ENCODE measurements around the gene INSM1. TPM values are rescaled to one million over a fixed set of nuclear protein-coding genes. Genes with fewer than 3 reads are reported as not detected.

INSM1 gene
- total RNA-seq, 1 experiment from 2014 or later: not detected

DNA sequence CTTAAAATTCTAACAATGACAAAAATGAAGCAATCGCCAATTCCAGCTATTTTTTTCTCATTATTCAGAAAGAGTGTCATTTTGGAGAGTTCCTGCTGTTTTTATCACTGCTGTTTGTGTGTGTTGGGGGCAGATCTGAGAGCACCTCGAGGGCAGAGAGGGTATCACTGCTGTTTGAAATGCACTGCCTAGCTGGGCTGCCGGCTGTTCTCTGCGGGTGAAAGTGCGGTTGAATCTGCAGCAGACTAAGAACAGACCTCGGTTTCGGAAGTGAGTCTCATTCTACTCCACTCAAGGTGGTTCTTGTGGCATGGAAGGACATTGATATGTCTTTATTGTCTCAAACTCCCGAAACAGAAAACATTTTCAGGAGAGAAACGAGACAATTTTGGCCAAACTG lies 18.3 kb downstream of the INSM1 start:
- in situ Hi-C loops (cut with HindIII; ENCODE audit: low sequenced_read_pairs): no loop called here
- no peak for DNase-seq (ENCODE audit: low spot score)

DNA sequence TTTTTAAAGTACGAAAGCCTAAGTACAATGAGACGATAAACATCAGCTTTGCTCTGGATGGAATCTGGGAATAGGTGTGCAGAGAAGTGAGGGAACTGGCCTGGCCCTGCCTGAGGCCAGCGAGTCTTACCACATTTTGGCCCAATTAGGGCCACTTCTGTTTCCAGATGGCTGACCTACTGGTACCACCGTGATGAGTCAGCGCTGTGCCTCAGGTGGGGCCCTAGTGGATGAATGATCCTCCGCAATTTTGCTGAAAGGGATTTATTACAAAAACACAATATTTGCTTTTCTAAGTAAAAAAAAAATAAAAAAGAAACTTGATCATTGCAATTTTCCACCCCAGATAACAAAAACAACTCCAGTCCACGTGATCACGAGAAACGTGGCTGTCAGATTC lies 22.5 kb downstream of the INSM1 start:
- in situ Hi-C loops (cut with HindIII; ENCODE audit: low sequenced_read_pairs): no loop called here
- no peak for DNase-seq (ENCODE audit: low spot score)

DNA sequence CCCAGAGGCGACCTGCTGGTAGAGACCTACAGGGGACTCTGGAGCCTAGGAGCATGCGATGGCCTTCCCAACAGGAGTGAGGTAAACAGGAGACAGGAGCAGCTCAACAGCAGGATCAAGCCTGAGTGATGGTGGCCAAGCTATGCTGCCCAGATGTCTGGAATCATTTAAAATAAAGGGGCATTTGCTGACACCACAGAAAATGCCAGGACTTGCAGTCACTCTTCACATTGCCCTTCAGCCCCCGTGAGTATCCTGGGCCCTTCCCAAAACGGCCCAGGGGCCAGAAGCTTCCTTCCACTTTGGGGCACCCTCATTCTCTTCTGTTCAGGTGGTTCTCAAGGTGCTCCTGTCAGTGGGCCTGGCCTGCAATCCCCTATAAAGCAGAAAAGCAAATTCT lies 23.2 kb downstream of the INSM1 start:
- in situ Hi-C loops (cut with HindIII; ENCODE audit: low sequenced_read_pairs): no loop called here
- DNase-seq (ENCODE audit: low spot score): no peak

DNA sequence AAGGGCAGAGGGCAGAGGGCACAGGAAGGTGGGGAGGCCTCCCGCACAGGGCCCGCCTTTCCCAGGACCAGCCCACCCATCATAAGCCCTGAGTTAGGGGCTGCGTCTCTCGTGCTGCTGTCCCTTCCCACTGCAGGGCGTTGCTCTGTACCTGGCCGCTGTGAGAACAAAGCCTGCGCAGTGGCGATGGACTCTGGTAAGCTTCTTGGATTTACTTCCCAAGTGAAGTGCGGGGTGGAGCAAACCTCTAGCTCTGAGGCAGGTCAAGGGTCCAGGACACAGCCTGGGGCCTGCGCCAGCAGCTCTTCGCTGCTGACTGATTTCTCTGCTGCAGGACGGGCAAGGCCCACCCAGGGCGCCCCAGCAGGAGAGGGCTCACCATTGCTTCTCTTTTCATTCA lies 23.9 kb downstream of the INSM1 start:
- in situ Hi-C loops (cut with HindIII; ENCODE audit: low sequenced_read_pairs): no loop called here
- DNase-seq (ENCODE audit: low spot score): no peak

DNA sequence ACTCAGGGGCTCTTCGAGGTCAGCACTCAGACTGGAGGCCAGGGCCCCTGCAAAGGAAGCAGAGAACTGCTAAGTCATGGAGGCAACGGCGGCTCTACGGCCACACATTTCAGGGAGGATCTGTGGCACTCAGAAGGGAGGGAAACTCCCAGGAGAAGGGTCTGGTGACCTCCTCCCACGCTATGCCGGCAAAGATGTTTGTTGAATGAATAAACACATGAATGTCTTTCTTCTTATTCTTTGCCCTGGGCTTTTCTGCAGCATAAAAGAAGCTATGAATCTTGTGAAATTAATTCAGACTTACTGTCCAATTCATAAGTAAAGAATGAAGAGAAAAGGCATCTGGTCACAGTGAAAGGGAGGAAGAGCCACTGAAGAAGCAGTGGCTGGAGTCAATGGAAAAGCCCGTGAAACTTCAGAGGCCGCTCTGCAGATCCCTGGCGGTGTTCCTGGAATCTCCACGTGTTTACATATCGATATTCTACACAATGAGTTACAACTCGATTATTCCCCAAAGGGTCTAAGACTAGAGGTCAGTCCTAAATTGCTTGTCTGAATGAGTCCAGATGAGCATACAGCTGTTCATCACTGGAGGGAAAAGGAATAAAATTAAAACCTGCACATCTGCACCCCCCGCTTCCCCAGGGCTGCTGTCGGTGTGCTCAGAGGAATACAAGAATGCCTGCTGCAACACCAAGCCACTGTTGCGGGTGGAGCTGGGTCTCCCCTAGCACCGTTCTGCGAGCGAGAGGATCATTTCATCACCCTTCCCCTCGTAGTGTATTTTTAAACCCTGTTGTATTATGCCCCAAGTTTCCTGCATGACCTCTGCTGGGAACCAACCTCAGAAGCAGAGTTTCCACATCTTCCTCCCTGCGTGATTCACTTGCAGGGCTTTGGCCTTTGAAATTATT lies 25.6 kb downstream of the INSM1 start:
- in situ Hi-C loops (cut with HindIII; ENCODE audit: low sequenced_read_pairs): no loop called here
- DNase-seq (ENCODE audit: low spot score): no peak

DNA sequence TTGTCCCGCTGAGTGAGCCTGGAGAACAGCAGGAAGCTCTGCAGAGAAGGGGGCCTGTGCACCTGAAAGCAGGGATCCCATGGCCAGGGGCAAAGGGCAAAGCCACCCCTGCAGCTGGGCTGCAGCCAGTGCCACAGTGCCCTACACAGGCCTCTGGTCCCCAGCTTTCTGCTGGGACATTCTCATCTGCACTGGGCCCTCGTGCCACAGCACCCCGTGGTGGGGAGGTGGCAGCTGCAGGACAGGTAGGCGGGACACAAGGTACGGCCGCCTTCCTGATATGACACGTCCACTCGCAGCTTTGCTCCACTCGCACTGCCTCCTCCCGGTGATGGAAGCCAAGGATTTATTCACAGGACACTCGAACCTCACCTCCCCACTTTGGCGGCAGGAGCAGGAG lies 27.2 kb downstream of the INSM1 start:
- DNase-seq (ENCODE audit: low spot score): no peak
- in situ Hi-C loops (cut with HindIII; ENCODE audit: low sequenced_read_pairs): no loop called here

DNA sequence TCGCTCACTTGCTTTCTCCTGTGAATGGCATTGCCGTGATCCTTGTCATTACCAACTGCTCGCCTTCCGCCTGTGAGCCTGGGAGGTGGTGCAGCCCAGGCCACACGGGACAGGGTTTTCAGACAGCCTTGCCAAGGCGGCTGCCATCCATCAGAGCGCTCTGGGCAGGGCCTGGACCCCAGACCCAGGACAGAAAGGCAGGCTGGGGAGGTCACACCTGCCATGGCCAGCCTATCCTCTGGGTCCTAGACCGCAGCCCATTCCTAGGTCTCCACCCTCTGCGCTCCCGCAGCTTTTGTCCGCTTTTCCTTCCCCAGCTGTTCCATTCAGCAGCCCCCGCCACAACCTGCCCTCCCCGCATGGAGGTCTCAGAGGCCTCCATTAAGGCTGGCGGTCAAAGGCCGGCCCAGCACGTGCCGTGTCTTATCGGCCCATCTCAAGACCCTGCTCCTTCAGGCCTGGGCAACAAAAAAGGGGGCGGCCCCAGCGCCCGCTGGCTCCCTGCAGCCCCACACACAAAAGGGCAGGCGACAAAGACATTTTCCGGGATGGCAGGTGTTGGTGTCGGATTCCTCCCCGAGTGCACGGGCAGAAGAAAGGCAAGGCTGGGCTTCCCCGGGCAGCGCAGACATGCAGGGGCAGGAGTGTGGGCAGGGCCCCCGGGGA lies 28.1 kb downstream of the INSM1 start:
- in situ Hi-C loops (cut with HindIII; ENCODE audit: low sequenced_read_pairs): no loop called here
- DNase-seq (ENCODE audit: low spot score): no peak

DNA sequence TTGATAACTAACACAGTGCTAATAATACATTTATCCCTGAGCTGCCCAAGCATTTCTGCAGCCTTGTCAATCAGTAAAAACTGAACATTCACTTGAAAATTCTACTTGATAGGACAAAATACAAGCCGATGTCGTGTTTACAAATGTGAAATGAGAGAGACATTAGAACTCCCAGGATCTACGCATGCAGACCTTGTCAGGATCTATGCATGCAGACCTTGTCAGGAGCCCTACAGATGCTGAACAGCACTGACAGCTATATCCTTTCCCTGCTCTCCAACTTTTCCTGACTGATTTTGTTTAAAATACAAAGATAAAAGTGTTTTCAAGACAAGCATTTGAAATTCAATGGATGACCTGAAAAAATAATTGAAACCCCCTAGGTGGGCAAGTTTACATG lies 28.9 kb downstream of the INSM1 start:
- in situ Hi-C loops (cut with HindIII; ENCODE audit: low sequenced_read_pairs): no loop called here
- no peak for DNase-seq (ENCODE audit: low spot score)

DNA sequence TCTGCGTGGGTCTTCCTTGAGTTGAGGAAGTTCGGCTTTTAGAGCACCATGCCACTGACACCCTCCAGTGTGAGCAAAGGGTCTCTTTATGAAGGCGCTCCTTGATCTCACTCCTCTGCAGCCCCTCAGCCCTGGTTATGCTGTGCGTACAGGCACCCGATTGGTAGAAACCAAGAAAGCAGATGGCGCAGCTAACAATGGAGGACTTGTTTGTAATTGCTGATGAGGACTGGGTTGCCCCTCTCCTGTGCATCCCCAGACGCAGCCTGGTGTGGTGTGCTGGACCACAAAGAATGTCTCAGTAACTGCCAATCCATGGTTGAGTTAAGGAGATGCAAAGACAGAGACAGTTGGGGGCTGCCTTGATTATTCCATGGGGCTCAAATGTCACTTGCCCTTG lies 30.2 kb downstream of the INSM1 start:
- in situ Hi-C loops (cut with HindIII; ENCODE audit: low sequenced_read_pairs): no loop called here
- DNase-seq (ENCODE audit: low spot score): no peak

DNA sequence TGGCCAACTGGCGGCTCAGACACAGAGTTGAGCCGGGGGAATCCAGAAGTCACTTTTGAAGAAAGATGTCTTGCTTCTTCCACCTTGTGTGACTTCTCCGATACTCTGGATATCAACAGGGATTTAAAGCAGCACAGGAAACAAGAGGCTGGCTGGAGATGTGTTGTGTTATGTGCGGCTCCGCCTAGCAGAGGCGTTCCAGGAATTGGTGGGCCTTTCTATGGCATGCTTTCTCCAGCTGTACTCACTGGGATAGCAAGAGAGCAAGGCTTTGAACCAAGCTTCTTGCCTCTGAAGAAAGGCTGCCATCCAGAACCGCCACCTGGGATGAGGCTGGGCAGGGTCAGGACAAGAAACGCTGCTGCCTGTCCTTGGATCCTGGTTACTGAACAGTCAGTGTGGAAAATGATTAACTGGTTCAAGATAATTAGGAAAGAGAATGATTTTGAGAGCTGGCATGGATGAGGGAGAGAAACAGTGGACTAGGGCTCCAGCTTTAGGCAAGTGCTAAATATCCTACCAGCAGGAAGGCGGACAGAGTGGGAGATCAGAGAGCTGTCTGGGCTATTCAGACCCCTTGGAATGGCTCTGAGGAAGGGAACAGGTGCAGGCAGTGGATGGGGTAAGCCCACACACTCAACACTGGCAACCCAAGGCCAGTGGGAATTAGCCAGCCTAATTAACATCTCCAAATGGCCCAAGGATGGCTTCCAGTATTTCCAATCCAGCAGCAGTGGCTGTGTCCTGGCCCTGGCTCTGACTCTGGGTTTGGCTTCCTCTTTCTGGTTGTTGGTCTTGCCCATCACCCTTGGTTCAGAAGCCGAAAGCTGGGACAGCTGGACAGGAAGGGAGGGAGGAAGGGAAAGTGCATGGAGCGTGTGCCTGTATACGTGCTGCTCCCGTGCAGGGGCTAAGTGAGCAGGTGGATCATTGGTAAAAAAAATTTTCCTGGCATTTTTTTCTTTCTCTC lies 31.9 kb downstream of the INSM1 start:
- no peak for DNase-seq (ENCODE audit: low spot score)
- in situ Hi-C loops (cut with HindIII; ENCODE audit: low sequenced_read_pairs): no loop called here

DNA sequence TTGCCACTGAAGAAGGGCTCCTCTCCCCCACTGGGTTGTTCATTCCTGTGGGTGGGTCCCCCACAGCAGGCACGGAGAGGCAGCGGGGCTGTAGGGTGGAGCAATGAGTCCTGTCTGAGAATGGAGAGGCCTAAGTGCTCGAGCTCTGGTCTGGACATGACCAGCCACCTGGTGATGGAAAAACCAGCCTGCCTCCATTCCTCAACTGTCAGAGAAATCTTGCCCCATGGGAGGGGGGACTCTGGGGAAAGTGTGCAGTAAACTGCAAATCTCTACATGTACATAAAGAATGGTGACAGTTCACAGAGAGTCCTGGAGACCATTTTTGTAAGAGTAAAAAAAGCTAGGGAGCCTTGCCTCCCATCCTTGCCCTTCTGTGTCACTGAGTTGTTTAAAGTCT lies 34.1 kb downstream of the INSM1 start:
- DNase-seq (ENCODE audit: low spot score): no peak
- in situ Hi-C loops (cut with HindIII; ENCODE audit: low sequenced_read_pairs): no loop called here

DNA sequence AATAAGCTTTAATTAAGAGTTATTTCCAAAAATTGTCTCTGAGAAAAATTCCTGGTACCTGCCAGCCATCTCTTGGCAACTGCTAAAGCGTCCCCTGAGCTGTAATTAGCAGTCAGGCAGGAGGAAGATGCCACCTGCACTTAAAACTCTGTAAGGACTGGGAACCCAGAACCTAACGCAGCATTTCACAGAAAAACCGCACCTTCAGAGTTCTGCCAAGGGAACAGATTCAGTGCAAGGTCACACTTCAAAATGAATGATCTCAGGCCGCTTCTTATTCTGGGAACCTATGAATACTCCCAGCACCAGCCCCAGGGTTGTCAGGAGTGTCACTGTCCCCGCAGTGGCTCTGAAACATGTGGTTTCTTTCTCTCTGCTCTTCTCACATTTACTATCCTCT lies 36.7 kb downstream of the INSM1 start:
- in situ Hi-C loops (cut with HindIII; ENCODE audit: low sequenced_read_pairs): no loop called here

DNA sequence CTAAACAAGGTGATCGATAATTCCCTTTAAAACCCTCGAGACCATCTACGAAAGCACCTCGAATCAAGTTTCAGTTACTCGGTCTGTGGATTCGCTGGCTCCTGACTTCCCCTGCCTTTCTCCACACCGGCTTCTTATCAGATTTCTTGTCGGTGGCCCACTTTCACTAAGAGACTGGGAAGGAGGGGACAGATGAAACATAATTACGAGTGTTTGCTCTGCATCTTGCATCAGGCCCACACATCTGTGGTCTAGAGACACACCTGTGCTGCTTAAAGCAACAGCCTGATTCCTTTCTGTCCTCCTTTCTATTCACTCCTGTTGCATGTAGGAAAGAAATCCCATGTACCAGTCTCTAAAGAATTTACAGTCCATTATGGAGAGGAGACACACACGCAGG lies 37.7 kb downstream of the INSM1 start:
- in situ Hi-C loops (cut with HindIII; ENCODE audit: low sequenced_read_pairs): no loop called here
- no peak for DNase-seq (ENCODE audit: low spot score)

More for the DNA sequence above, 36.7 kb downstream of the INSM1 start:
- DNase-seq (ENCODE audit: low spot score): peak; percentile 64

DNA sequence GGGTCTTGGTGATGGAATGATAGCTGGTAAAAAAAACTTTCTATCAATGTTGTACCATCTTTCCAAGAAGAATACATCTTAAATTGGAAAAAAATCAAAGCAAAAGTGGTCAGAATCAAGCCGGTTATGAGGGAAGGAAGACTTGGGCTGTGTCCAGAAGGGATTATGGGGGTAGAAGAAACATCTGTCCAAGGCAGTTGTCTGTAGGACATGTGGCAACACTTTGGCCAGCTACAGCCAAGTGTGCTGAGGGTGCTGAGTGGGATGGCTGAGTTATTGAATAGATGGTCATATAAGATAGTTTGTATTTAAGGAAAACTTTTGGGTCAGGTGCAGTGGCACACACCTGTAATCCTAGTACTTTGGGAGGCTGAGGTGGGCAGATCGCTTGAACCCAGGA lies 38.4 kb downstream of the INSM1 start:
- in situ Hi-C loops (cut with HindIII; ENCODE audit: low sequenced_read_pairs): no loop called here
- DNase-seq (ENCODE audit: low spot score): no peak

DNA sequence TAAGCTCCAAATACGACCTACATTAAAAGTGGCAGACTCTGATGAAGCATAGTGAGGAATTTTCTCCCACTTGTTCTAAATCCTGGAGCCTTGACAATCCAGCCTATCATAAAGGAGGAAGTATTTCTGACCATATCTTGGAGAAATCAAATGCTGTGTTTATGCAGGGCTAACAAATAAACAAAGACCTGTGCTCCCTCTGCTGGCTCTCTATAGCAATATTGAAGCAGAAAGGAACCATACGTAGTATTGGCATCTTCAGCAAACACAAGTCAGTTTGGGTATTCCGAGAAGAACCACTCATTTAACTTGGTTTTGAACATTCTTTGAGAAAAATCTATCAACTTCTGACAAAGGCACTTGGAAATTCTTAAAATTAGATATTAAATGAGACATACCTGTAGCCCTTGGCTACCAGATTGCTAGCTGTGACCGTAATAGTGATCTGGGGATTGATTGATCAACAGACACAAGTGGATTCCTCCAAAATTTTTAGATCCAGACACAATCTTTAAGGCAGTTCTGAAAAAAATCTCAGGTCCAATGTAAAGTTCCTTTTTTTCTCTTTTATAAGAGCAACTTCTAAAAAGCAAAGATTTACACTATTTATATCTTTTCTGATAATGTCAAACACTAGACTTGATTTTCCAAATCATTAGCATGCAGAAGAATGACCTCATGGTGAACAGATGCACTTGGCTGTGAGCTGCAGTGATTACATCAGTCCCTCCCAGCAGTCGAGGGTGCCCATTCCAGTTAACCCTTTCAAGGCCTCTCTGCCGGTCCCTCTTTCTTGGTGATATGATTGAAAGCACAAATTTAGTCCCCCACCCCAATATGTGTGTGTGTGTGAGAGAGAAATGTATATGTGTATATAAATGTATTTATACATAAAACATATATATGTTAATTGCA lies 40.2 kb downstream of the INSM1 start:
- DNase-seq (ENCODE audit: low spot score): peak; percentile 86
- in situ Hi-C loops (cut with HindIII; ENCODE audit: low sequenced_read_pairs): no loop called here

DNA sequence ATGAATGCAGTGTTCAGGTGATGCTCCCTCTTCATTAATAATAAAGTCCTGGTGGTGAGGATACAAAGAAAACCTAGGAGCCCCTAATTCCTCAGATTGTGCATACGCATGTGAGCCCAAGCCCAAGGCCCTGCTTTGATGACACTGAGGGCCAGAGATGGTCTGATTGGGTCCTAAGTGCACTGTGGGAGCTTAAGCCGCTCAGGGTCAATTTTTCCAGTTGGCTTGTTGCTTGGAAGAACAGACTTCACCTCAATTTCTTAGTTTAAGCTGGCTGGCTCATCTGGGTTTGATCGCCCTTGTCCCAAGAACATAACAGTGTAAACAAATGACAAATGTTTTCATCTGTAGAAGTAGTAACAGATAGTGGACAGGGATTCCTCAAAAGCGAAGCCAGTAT lies 41.4 kb downstream of the INSM1 start:
- in situ Hi-C loops (cut with HindIII; ENCODE audit: low sequenced_read_pairs): no loop called here
- no peak for DNase-seq (ENCODE audit: low spot score)

DNA sequence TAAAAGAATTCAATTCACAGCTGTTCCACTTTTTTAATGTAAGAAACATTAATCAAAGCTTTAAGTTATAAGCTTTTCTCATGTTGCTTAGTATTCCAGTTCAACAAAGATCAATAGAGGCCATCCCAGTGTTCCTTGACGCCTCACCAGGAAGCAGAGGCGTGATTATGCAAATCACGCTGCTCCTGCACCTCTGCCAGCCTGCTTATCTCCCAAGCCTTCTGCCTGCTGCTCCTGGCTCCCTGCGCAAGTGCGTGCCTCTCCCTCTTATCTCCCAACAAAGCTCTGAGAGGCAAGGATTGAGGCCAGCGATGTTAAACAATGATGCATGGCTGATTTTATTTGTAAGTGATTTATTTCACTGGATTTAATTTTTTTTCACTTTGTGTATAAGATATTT lies 42.8 kb downstream of the INSM1 start:
- DNase-seq (ENCODE audit: low spot score): peak; percentile 93
- in situ Hi-C loops (cut with HindIII; ENCODE audit: low sequenced_read_pairs): no loop called here

DNA sequence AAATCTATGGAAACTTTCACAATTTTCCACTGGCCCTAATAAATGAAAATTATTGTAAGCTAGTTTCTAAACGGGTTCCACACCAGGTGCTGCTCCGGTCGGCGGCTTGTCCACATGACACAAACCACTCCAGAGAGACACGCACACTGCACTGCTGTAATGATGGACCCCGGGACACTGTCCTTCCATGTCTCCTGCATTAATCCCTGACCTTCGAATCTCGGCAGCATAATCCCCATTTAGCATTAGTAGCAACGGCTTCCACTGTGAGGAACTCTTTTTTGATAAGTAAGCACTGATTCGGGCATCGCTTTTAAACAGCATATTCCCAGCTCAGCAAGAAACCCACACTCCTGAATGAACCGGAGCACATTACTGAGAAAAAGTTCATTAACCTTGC lies 43.5 kb downstream of the INSM1 start:
- DNase-seq (ENCODE audit: low spot score): peak; percentile 78
- in situ Hi-C loops (cut with HindIII; ENCODE audit: low sequenced_read_pairs): no loop called here

DNA sequence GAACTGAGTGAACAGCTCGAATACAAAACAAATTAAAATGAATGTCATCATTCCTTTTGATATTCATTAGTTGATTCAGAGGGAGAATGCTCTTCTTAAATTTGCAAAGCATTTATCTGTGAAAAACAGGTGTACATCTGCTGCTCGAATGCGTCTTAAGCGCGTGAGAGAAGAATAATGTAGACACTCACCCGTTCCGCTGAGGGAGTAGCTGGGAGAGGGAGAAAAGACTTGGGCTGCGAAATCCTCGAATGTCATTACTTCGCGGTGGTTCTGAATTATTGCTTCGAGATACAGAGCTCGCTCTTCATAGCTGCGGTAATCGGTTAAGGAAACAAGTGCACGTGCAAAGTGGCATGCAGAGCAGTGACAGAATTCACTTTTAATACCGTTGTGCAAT lies 43.9 kb downstream of the INSM1 start:
- DNase-seq (ENCODE audit: low spot score): peak; percentile 67
- in situ Hi-C loops (cut with HindIII; ENCODE audit: low sequenced_read_pairs): no loop called here

Data from G401 (cell line).